ENCODE results near the gene LEFTY2. TPM values are rescaled to one million over a fixed set of nuclear protein-coding genes. Genes with fewer than 3 reads are reported as not detected.

The LEFTY2 gene
- total and polyA plus RNA-seq, 12 donors: 0.23 to 1.4 (median 0.56) TPM

GRCh38 chr1:225919906-225920305 is 21.1 kb downstream of the LEFTY2 start:
- Histone ChIP-seq H3K27me3 (no peaks in the 10 kb centered on the region), H3K9me3 (no peaks in the 10 kb centered on the region), H3K4me3 (no peak overlapping the region), H3K27ac (peak overlapping the region in 4 of 10 donors; percentile 7 to 49 (median 30)), H3K4me1 (peaks cover 5 to 43% (median 27%) of the 10 kb centered on the region in 9 donors), H3K36me3 (peaks cover 0 to 72% (median 8%) of the 10 kb centered on the region in 9 donors)
- intact Hi-C loops (cut with DNase I): loop anchor here in 4 of 10 donors (5.0 to 10.0 kb wide), 4 partner anchors 38 to 57 kb away; partner anchors contain the start of gene TMEM63A (in 1 of the 4)
- 30 to 39% methylated on average over 5 of the region's 5 CpGs for WGBS, 2 donors
- peak; percentile 67 to 69 for DNase-seq
- ATAC-seq: peak in 2 of 8 donors; percentile 11 to 15
- no peak for TF ChIP-seq CTCF (IDR thresholded peaks at IDR 0.05)

DNA sequence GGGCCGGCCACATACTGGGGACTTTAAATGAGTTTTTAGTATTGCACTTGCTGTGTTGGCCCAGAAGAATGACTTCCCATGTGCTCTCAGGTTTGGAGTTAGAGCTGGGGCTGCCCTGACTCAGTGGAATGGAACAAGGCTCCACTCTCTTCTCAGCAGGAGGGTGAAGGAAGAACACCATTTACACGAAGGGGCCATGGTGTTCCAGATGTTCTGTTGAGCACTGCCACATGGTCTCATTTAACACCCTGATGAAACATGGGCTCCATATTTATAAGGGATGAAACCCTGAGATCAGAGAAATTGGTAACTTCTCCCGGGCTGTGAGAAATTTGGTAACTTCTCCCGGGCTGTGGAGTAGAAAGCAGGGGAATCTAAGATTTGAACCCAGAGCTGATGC is 22.7 kb downstream of the LEFTY2 start:
- no peak for TF ChIP-seq CTCF (IDR thresholded peaks at IDR 0.05)
- 91 to 94% methylated on average over 4 of the region's 4 CpGs for WGBS, 2 donors
- ATAC-seq: no peak
- intact Hi-C loops (cut with DNase I): loop anchor here in 3 of 10 donors (5.0 to 10.0 kb wide), 2 partner anchors 36 to 57 kb away; partner anchors contain the start of gene TMEM63A (in 1 of the 3)
- Histone ChIP-seq H3K36me3 (peaks cover 0 to 88% (median 8%) of the 10 kb centered on the region in 9 donors), H3K9me3 (no peaks in the 10 kb centered on the region), H3K4me1 (peaks cover 3 to 36% (median 20%) of the 10 kb centered on the region in 9 donors), H3K27me3 (no peaks in the 10 kb centered on the region), H3K4me3 (no peak overlapping the region), H3K27ac (no peak overlapping the region)
- DNase-seq: no peak

DNA sequence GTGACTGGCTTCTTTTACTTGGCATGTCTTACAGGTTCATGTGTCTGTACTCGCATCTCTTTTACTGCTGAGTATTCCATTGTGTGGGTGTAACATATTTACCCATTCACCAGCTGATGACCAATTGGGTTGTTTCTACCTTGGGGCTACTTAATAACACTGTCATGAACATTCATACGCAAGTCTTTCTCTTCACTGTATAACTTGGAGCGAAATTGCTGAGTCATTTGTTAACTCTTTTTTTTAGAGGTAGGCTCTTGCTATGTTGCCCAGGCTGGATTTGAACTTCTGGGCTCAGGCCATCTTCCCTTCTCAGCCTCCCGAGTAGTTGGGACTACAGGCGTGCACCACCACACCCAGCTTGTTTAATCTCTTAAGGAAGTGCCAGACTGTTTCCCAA is 23.5 kb downstream of the LEFTY2 start:
- peaks cover 0 to 96% (median 8%) of the 10 kb centered on the region in 9 donors for H3K36me3 ChIP-seq
- H3K4me1 ChIP-seq: peaks cover 0 to 29% (median 12%) of the 10 kb centered on the region in 9 donors
- ATAC-seq (no peak), DNase-seq (no peak)
- WGBS, 2 donors: 91 to 93% methylated on average over 5 of the region's 5 CpGs
- H3K27me3 ChIP-seq: no peaks in the 10 kb centered on the region
- no peak overlapping the region for H3K4me3 ChIP-seq
- no peaks in the 10 kb centered on the region for H3K9me3 ChIP-seq
- no peak overlapping the region for H3K27ac ChIP-seq
- intact Hi-C loops (cut with DNase I): loop anchor here in 3 of 10 donors (5.0 to 10.0 kb wide), 2 partner anchors 35 to 57 kb away; partner anchors contain the start of gene TMEM63A (in 1 of the 3)
- TF ChIP-seq CTCF (IDR thresholded peaks at IDR 0.05): no peak

GRCh38 chr1:225917101-225917500 is 23.9 kb downstream of the LEFTY2 start:
- peaks cover 0 to 25% (median 10%) of the 10 kb centered on the region in 9 donors for H3K4me1 ChIP-seq
- intact Hi-C loops (cut with DNase I): loop anchor here in 3 of 10 donors (5.0 to 10.0 kb wide), 2 partner anchors 35 to 58 kb away; partner anchors contain the start of gene TMEM63A (in 1 of the 3)
- no peak overlapping the region for H3K27ac ChIP-seq
- H3K36me3 ChIP-seq: peaks cover 0 to 94% (median 8%) of the 10 kb centered on the region in 9 donors
- no peak overlapping the region for H3K4me3 ChIP-seq
- WGBS, 2 donors: 96 to 98% methylated on average over 3 of the region's 3 CpGs
- no peaks in the 10 kb centered on the region for H3K27me3 ChIP-seq
- H3K9me3 ChIP-seq: no peaks in the 10 kb centered on the region
- ATAC-seq (no peak), DNase-seq (no peak)
- TF ChIP-seq CTCF (IDR thresholded peaks at IDR 0.05): no peak

Measured in heart right ventricle (tissue), 16 donors.